Neural progenitor cell (in vitro differentiated cells): ENCODE data around the gene HAUS6. TPM values are rescaled to one million over a fixed set of nuclear protein-coding genes. Genes with fewer than 3 reads are reported as not detected.

Source experiments
- DNase-seq: peaks from one replicate; pipeline ENCODE4 v3.0.0-alpha.2; 2016; ENCODE audit warnings: low spot score
- H2AFZ ChIP-seq: fragments of 200-600 bp; sonication (generic); replicated peaks from 2 replicates; pipeline ENCODE4 v1.6.1; 2016; ENCODE audit warnings: antibody characterized with exemption
- H3F3A ChIP-seq: fragments of 200-600 bp; sonication (generic); 2 replicates; pipeline ENCODE4 v1.6.1; 2016; ENCODE audit warnings: antibody characterized with exemption, low read depth
- H3K27ac ChIP-seq: fragments of 200-600 bp; sonication (generic); 2 replicates; pipeline ENCODE4 v1.5.1; 2016; ENCODE audit warnings: mild to moderate bottlenecking
- H3K27me3 ChIP-seq: fragments of 200-600 bp; sonication (generic); 2 replicates; pipeline ENCODE4 v1.6.1; 2016; ENCODE audit warnings: mild to moderate bottlenecking, moderate library complexity
- H3K36me3 ChIP-seq: fragments of 200-600 bp; sonication (generic); 2 replicates; pipeline ENCODE4 v1.5.1; 2016
- H3K4me1 ChIP-seq: fragments of 200-600 bp; sonication (generic); 2 replicates; pipeline ENCODE4 v1.6.1; 2016; ENCODE audit warnings: mixed run types
- H3K4me2 ChIP-seq: fragments of 200-600 bp; sonication (generic); 2 replicates; pipeline ENCODE4 v1.6.1; 2016
- H3K4me3 ChIP-seq: fragments of 200-600 bp; sonication (generic); 2 replicates; pipeline ENCODE4 v1.5.1; 2016
- H3K79me2 ChIP-seq: fragments of 200-600 bp; sonication (generic); 2 replicates; pipeline ENCODE4 v1.6.1; 2016; ENCODE audit warnings: low read depth
- H3K9ac ChIP-seq: fragments of 200-600 bp; sonication (generic); 2 replicates; pipeline ENCODE4 v1.6.1; 2016
- H3K9me3 ChIP-seq: fragments of 200-600 bp; sonication (generic); 2 replicates; pipeline ENCODE4 v1.5.1; 2016; ENCODE audit warnings: low read depth
- H4K20me1 ChIP-seq: fragments of 200-600 bp; sonication (generic); 2 replicates; pipeline ENCODE4 v1.6.1; 2016; ENCODE audit warnings: low read depth
- H3K27ac Mint-ChIP-seq: 3 replicates; pipeline ENCODE4 v1.8.0; 2021; ENCODE audit warnings: mixed read lengths
- H3K27me3 Mint-ChIP-seq: 2 replicates; pipeline ENCODE4 v1.8.0; 2022; ENCODE audit warnings: low read depth, mild to moderate bottlenecking, inconsistent platforms, moderate library complexity, mixed read lengths; ENCODE audit not compliant: insufficient read depth
- H3K36me3 Mint-ChIP-seq: 3 replicates; pipeline ENCODE4 v1.8.0; 2021; ENCODE audit warnings: mixed read lengths
- H3K4me1 Mint-ChIP-seq: 3 replicates; pipeline ENCODE4 v1.8.0; 2021; ENCODE audit warnings: mixed read lengths
- H3K4me3 Mint-ChIP-seq: 3 replicates; pipeline ENCODE4 v1.8.0; 2021; ENCODE audit warnings: mild to moderate bottlenecking, moderate library complexity, mixed read lengths
- H3K9me3 Mint-ChIP-seq: 3 replicates; pipeline ENCODE4 v1.8.0; 2020; ENCODE audit warnings: mixed read lengths
- EZH2 ChIP-seq: fragments of 200-600 bp; sonication (generic); IDR thresholded peaks from 2 replicates; pipeline ENCODE4 v1.6.1; 2017; ENCODE audit warnings: antibody characterized with exemption, mild to moderate bottlenecking, moderate library complexity
- EZH2phosphoT487 ChIP-seq: fragments of 200-600 bp; sonication (generic); IDR thresholded peaks from 2 replicates; pipeline ENCODE4 v1.6.1; 2017; ENCODE audit warnings: antibody characterized with exemption
- total RNA-seq: library from RNA; depleted of rRNA; stranded (reverse); fragments of >200 nt; gene quantifications from 2 replicates; pipeline ENCODE4 v1.2.3, GENCODE V29; 2015; ENCODE audit warnings: low replicate concordance
- TF ChIP-seq, protein P1 (sequence below): fragments of 200-600 bp; sonication (generic); IDR thresholded peaks from 2 replicates; pipeline ENCODE4 v1.5.1; 2017; ENCODE audit warnings: antibody characterized with exemption, mild to moderate bottlenecking

The HAUS6 gene
- total RNA-seq, 1 donor from 2014 or later, result 61.2 TPM

DNA sequence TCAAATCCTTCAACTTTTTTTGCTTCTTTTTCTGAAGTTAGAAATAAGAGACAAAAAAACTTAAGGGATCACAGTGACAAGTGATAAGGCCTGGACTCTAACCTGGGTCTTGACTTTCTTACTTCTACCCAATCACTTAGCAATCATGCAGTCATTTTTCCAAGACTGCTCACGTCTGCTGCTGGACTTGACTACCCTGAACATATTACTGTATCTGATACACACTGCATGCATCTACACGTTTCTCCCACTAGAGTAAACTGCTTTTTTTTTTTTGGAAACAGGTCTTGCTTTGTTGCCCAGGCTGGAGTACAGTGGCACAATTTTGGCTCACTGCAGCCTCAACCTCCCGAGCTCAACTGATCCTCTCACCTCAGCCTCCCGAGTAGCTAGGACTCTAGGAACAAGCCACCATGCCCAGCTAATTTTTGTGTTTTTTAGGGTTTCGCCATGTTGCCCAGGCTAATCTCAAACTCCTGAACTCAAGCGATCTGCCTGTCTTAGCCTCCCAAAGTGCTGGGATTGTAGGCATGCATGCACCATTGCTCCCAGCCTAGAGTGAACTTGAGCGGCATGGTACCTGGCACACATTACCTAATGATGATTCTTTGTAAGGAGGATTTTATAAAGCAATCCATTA is 17.2 kb upstream of the HAUS6 start:
- no peak overlapping the region for H3K27ac Mint-ChIP-seq
- H3K36me3 ChIP-seq, result peaks cover 22% of the 10 kb centered on the region

DNA sequence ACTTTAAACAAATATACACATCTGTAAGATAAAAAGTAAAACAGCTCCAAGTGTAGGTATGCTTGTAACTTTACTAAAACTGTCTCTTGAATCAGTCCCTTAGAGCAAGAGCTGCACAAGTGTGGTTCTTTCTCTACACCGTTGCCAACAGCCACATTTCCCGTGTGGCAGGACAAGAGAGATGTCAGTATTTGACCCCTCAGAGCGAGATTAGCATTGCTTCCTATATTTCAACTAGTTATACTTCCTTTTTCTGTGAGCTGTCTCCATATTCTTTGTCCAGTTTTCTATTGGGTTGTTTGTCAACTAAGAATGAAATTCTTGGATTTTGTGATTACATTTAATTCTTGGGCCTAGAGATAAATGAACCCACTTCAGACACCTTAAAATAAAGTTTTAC is 16.5 kb upstream of the HAUS6 start:
- no peak overlapping the region for H3K4me3 Mint-ChIP-seq
- no peaks in the 10 kb centered on the region for H3K9me3 Mint-ChIP-seq
- peaks cover 15% of the 10 kb centered on the region for H3K79me2 ChIP-seq
- no peak for DNase-seq
- no peaks in the 10 kb centered on the region for H3K9me3 ChIP-seq
- no peak overlapping the region for H2AFZ ChIP-seq
- no peak overlapping the region for H3K27ac Mint-ChIP-seq
- no peaks in the 10 kb centered on the region for H3K4me1 ChIP-seq
- H4K20me1 ChIP-seq, result peaks cover 4% of the 10 kb centered on the region
- peaks cover 5% of the 10 kb centered on the region for H3F3A ChIP-seq
- H3K4me3 ChIP-seq, result no peak overlapping the region
- no peak overlapping the region for H3K27ac ChIP-seq
- TF ChIP-seq, protein P1, sequence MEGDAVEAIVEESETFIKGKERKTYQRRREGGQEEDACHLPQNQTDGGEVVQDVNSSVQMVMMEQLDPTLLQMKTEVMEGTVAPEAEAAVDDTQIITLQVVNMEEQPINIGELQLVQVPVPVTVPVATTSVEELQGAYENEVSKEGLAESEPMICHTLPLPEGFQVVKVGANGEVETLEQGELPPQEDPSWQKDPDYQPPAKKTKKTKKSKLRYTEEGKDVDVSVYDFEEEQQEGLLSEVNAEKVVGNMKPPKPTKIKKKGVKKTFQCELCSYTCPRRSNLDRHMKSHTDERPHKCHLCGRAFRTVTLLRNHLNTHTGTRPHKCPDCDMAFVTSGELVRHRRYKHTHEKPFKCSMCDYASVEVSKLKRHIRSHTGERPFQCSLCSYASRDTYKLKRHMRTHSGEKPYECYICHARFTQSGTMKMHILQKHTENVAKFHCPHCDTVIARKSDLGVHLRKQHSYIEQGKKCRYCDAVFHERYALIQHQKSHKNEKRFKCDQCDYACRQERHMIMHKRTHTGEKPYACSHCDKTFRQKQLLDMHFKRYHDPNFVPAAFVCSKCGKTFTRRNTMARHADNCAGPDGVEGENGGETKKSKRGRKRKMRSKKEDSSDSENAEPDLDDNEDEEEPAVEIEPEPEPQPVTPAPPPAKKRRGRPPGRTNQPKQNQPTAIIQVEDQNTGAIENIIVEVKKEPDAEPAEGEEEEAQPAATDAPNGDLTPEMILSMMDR, result no peak
- TF ChIP-seq EZH2phosphoT487 (no peak), EZH2 (no peak)
- peaks cover 15% of the 10 kb centered on the region for H3K36me3 ChIP-seq
- no peaks in the 10 kb centered on the region for H3K27me3 ChIP-seq
- H3K4me2 ChIP-seq, result no peak overlapping the region
- H3K27me3 Mint-ChIP-seq, result no peaks in the 10 kb centered on the region
- H3K4me1 Mint-ChIP-seq, result peaks cover 2% of the 10 kb centered on the region
- H3K9ac ChIP-seq, result no peak overlapping the region
- H3K36me3 Mint-ChIP-seq, result peaks cover 25% of the 10 kb centered on the region

More for the DNA sequence above, 17.2 kb upstream of the HAUS6 start:
- Histone ChIP-seq H3K27me3 (no peaks in the 10 kb centered on the region), H3K9me3 (no peaks in the 10 kb centered on the region), H3K9ac (no peak overlapping the region), H3K79me2 (peaks cover 22% of the 10 kb centered on the region), H4K20me1 (peaks cover 11% of the 10 kb centered on the region), H3K27ac (no peak overlapping the region), H3K4me1 (peaks cover 7% of the 10 kb centered on the region), H3K4me3 (no peak overlapping the region), H3F3A (peaks cover 5% of the 10 kb centered on the region), H2AFZ (no peak overlapping the region), H3K4me2 (no peak overlapping the region)
- H3K4me3 Mint-ChIP-seq, result no peak overlapping the region
- TF ChIP-seq, protein P1, result no peak
- no peak for TF ChIP-seq EZH2phosphoT487
- no peak for TF ChIP-seq EZH2
- no peaks in the 10 kb centered on the region for H3K9me3 Mint-ChIP-seq
- H3K36me3 Mint-ChIP-seq, result peaks cover 25% of the 10 kb centered on the region
- no peaks in the 10 kb centered on the region for H3K27me3 Mint-ChIP-seq
- DNase-seq, result no peak
- H3K4me1 Mint-ChIP-seq, result peaks cover 2% of the 10 kb centered on the region

DNA sequence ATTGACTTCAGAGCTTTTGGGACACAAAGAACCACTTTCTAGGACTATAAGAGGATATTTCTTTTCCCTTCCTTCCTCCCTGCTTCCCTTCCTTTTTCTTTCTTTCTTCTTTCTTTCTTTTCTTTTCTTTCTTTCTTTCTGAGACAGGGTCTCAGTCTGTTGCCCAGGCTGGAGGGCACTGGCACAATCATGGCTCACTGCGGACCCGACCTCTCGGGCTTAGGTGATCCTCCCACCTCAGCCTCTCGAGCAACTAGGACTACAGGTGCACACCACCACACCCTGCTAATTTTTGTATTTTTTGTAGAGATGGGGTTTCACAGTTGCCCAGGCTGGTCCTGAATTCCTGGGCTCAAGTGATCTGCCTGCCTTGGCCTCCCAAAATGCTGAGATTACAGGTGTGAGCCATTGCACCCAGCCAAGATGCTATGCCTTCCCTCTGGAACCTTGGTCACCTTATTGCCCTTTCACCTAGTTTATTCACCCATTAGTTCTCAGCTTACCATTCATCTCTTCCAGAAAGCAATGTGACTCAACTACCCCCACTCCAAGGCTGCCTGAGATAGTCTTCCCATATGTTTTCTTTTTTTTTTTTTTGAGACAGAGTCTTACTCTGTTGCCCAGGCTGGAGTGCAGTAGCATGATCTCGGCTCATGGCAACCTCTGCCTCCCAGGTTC is 14.5 kb upstream of the HAUS6 start:
- Histone ChIP-seq H3K4me3 (no peak overlapping the region), H3K27ac (no peak overlapping the region), H3K9ac (no peak overlapping the region), H3K4me2 (no peak overlapping the region), H3K79me2 (no peaks in the 10 kb centered on the region), H3K4me1 (no peaks in the 10 kb centered on the region), H3K36me3 (peaks cover 14% of the 10 kb centered on the region), H3K27me3 (no peaks in the 10 kb centered on the region), H4K20me1 (no peaks in the 10 kb centered on the region), H3K9me3 (no peaks in the 10 kb centered on the region), H3F3A (peaks cover 5% of the 10 kb centered on the region), H2AFZ (no peak overlapping the region)
- Mint-ChIP-seq H3K27me3 (no peaks in the 10 kb centered on the region), H3K4me3 (no peak overlapping the region), H3K27ac (no peak overlapping the region), H3K9me3 (no peaks in the 10 kb centered on the region), H3K4me1 (peaks cover 2% of the 10 kb centered on the region), H3K36me3 (peaks cover 25% of the 10 kb centered on the region)
- TF ChIP-seq EZH2 (no peak), EZH2phosphoT487 (no peak)
- TF ChIP-seq, protein P1, result no peak
- DNase-seq, result no peak
